Panc1 (cell line): Measurements from ENCODE around the gene SIGLEC9.

ENCODE experiments used
- CTCF ChIP-seq: fragments of 450-650 bp; IDR thresholded peaks from 2 replicates; pipeline ENCODE4 v1.5.1; 2017; ENCODE audit warnings: mild to moderate bottlenecking
- POLR2AphosphoS5 ChIP-seq: IDR thresholded peaks from 2 replicates; pipeline ENCODE4 v1.6.1; 2012; ENCODE audit warnings: mild to moderate bottlenecking, low read depth, low read length, moderate library complexity
- REST ChIP-seq, 2 experiments: IDR thresholded peaks; 2 replicates each; pipeline ENCODE4 v1.6.1; 2011 to 2012; ENCODE audit warnings: low read depth in 2 of 2, control low read depth in 1 of 2, low read length in 1 of 2, mild to moderate bottlenecking in 1 of 2, moderate library complexity in 1 of 2; ENCODE audit not compliant: insufficient read depth in 1 of 2
- SIN3A ChIP-seq: IDR thresholded peaks from 2 replicates; pipeline ENCODE4 v1.6.1; 2012; ENCODE audit warnings: low read depth, mild to moderate bottlenecking, low read length, moderate library complexity, borderline replicate concordance; ENCODE audit not compliant: insufficient read depth

GRCh38 chr19:51159656-51160055 lies 35.0 kb downstream of the SIGLEC9 start:
- TF ChIP-seq CTCF (no peak), SIN3A (no peak), POLR2AphosphoS5 (no peak), REST (IDR thresholded peaks at IDR 0.05; ENCODE audit: insufficient read depth in 1 of 2, low read depth in 2 of 2, low read length in 1 of 2) (no peak)
